RWPE1 (cell line): ENCODE results near the gene SCYL3.

Experiments used
- CTCF ChIA-PET: fragments of 350-600 bp; sonication (Branson Sonifier 250); formaldehyde crosslinking; extraction: SDS; loops from one replicate; lab custom pipeline; 2021; lab: Yijun Ruan, JAX
- POLR2A ChIA-PET: fragments of 400-600 bp; formaldehyde crosslinking; extraction: SDS; loops from one replicate; lab custom pipeline; 2020; ENCODE audit warnings: antibody characterized with exemption; ENCODE audit not compliant: low non-redundant PET; lab: Yijun Ruan, JAX
- DNase-seq: peaks from one replicate; pipeline ENCODE4 v3.0.0; 2012; ENCODE audit warnings: low spot score
- H3K27ac ChIP-seq: fragments of 450-650 bp; 2 replicates; pipeline ENCODE4 v1.5.1; 2017
- TF ChIP-seq, protein P1 (sequence below): fragments of 450-650 bp; conservative IDR thresholded peaks from 2 replicates; pipeline ENCODE4 v1.5.1; 2017; ENCODE audit warnings: low read depth, mild to moderate bottlenecking

SCYL3 gene, protein sequence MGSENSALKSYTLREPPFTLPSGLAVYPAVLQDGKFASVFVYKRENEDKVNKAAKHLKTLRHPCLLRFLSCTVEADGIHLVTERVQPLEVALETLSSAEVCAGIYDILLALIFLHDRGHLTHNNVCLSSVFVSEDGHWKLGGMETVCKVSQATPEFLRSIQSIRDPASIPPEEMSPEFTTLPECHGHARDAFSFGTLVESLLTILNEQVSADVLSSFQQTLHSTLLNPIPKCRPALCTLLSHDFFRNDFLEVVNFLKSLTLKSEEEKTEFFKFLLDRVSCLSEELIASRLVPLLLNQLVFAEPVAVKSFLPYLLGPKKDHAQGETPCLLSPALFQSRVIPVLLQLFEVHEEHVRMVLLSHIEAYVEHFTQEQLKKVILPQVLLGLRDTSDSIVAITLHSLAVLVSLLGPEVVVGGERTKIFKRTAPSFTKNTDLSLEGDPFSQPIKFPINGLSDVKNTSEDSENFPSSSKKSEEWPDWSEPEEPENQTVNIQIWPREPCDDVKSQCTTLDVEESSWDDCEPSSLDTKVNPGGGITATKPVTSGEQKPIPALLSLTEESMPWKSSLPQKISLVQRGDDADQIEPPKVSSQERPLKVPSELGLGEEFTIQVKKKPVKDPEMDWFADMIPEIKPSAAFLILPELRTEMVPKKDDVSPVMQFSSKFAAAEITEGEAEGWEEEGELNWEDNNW

DNA sequence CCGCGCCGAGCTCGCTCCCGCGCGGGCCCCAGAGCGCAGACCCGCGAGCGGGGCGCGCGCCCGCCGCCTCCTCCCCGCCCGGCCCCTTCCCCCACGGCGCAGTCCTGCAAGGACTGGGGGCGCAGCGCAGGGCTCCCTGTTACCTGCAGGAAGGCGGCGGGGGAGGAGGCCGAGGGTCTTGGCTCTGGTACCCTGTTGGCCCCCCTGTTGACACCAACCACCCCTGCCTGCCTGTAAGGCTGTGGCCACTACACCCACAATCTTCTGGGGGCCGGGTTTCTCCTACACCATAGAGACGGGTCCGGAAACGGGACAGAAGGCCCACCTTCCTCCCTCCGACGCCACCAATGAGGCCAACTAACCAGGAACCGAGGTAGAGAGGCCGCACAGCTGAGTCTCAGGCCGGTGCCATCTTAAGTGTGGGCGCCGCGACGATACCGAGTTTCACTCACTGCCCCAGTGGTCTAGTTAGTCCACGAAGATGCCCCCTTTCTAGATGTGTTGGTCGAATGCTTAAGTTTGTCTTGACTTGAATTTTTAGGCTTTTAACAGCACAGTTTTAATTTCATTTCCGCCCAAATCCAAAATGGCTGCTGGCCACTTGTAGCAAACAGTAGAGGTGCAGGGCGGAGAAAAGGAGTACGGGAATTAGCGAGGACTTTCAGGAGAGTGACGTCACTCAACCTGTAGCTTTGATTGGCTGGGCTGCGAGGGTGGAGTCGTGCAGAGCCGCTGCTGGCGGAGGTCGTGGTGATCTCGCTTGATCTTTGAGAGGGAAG, at the start of gene SCYL3:
Gene SCYL3, minus strand, starts transcription at position 252 of the 779 bp plus-strand sequence. CDS start 5,056 bp downstream, outside the sequence.
- DNase-seq, result peak; percentile 98
- H3K27ac ChIP-seq, result peak within 1 kb of the TSS; percentile 89
- CTCF ChIA-PET, result interaction anchor here (0.6 to 0.8 kb wide), 3 partner anchors 21 to 346 kb away, joined by 3 read pairs; no protein-coding TSS in a partner anchor
- TF ChIP-seq, protein P1, sequence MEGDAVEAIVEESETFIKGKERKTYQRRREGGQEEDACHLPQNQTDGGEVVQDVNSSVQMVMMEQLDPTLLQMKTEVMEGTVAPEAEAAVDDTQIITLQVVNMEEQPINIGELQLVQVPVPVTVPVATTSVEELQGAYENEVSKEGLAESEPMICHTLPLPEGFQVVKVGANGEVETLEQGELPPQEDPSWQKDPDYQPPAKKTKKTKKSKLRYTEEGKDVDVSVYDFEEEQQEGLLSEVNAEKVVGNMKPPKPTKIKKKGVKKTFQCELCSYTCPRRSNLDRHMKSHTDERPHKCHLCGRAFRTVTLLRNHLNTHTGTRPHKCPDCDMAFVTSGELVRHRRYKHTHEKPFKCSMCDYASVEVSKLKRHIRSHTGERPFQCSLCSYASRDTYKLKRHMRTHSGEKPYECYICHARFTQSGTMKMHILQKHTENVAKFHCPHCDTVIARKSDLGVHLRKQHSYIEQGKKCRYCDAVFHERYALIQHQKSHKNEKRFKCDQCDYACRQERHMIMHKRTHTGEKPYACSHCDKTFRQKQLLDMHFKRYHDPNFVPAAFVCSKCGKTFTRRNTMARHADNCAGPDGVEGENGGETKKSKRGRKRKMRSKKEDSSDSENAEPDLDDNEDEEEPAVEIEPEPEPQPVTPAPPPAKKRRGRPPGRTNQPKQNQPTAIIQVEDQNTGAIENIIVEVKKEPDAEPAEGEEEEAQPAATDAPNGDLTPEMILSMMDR, result no peak
- POLR2A ChIA-PET, result interaction anchor here (0.6 kb wide), 1 partner anchor 1276 kb away, joined by 3 read pairs; no protein-coding TSS in a partner anchor

DNA sequence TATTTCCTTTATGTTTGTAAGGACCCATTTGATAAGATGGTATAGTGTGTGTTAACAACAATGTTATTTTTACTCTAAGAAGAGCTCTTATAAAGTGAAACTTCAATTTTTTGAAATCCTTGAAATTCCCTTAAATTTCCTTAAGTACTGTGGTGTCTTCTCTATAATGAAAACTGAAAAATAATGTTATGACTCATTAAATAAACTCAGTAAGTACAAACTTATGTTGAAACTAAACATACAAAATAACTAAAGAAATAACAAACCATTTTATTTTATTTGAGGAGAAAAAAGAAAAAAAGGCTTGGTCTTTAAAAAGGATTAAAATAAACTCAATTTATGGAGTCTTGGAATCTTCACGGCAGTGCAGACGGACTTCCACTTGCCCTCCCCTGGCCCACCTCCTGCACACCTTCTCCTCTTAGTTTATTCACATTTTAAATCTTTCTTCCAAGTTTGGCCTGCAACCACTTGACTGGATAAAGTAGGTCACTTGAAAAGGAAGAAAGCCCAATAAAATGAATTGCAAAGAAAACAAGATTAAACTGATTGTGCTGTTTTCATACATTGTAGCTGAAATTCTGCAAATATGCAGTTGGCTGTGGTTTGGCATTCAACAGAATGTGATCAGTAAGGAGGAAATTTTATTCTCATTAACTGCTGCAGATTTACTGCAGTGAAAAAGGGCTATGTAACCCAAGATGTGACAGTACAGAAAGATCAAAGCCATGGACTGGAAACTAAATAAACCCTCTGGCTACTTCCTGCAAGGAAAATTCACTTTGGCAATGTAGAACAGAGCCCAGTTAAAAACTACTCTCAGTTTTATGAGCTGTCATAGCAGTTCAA, 48.5 kb upstream of the SCYL3 start:
- H3K27ac ChIP-seq, result no peak overlapping the region
- TF ChIP-seq, protein P1, result no peak
- DNase-seq, result no peak
- ChIA-PET CTCF (interaction anchor here (0.6 kb wide), 1 partner anchor 314 kb away, joined by 3 read pairs; no protein-coding TSS in a partner anchor), POLR2A (no interaction called here)

DNA sequence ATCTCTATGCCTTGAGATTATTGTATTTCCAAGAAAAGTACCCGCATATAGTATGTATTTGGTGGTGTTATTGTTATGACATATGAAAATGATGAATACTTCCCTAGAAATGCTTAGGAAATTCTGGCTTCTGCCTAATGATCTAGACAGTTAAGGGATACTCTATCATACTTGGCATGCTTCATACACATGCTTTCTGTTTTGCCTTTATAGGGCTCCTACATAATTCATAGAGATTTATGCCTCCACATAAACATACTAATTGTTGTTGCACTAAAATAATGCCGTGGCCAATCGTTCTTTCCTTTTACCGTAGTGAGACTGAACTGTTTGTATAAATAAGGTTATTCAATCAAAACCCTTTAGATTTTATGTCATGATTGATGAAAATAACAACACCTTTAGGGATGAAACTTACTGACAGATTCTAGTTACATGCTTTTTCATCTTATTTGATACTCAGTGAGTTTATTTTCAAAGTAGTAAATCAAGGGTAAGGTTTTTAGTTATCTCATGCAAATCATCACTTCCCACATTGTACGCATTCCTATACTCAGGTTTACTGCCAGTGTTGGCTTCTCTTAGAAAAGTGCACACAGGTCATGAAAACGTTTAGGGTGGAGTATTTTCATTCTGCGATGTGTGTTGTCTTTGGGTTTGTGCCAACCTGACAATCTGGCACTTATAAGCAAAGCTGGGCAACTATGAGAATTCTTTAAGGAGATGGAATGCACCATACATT, 40.5 kb upstream of the SCYL3 start:
- DNase-seq, result no peak
- POLR2A ChIA-PET, result no interaction called here
- TF ChIP-seq, protein P1, result no peak
- H3K27ac ChIP-seq, result no peak overlapping the region
- CTCF ChIA-PET, result no interaction called here

DNA sequence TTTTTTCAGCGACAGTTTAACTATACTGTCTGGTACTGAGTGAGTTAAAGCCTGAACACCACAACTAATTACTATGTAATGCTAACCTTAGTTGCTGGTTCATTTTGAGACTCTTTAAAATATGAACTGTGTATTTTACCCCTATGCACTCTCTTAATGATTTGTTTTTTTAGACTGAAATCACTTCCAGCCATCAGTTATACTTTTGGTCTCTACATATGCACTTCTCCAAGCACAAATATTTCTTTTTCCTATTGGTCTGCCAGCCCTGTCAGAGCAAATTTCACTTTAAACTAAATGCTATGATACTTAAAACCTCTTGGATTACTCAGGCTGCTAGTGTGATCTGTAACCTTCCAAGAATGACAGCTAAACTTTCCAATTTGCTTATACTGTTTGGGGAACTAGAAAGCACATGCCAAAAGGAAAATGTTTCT, 38.1 kb upstream of the SCYL3 start:
- no peak overlapping the region for H3K27ac ChIP-seq
- DNase-seq, result no peak
- POLR2A ChIA-PET, result no interaction called here
- TF ChIP-seq, protein P1, result no peak
- CTCF ChIA-PET, result no interaction called here

DNA sequence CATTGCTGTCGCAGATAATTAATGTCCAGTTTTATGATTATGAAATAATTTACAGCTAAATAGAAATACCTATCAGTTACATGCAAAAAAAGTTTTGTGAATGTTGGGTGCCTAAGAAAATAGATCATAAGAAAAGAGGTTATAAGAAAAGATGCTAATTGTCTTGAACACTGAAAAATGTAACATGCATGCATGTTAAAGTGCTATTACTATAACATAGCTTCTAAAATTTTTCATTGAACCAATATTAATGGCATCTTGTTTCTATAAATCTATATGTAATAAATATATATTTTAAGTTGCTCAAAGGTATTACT, 35.5 kb upstream of the SCYL3 start:
- ChIA-PET CTCF (interaction anchor here (0.6 to 0.8 kb wide), 4 partner anchors 10 to 1390 kb away, joined by 3 to 4 read pairs (median 4); no protein-coding TSS in a partner anchor), POLR2A (no interaction called here)
- TF ChIP-seq, protein P1, result peak; percentile 44; the same call in 1 of the 2 replicates
- no peak for DNase-seq
- H3K27ac ChIP-seq, result no peak overlapping the region
